ENCODE results near the gene SYTL4.

The SYTL4 gene

DNA sequence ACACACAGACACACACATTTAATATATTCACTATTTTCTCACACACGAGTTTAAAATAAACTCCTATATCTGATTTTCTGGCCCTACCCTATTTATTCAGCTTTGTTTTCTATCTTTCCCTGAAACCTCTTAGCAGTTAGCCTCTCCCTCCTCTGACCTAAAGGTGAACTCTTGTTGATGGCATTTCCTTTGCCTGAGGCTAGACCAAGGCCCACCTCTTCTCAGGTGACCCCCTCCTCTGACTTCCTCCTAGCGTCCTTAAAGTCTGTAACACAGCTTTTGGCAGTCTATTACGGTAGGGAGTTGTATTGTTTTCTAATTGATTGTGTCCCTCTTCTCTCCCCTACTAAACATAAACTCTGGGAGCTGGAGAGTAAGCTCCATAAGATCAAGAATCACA lies 89.6 kb downstream of the SYTL4 start:
- Histone ChIP-seq H3K36me3 (ENCODE audit: control insufficient read depth in 1 of 2, insufficient read depth in 2 of 2, low read length in 2 of 2) (no peaks in the 10 kb centered on the region), H3K27me3 (ENCODE audit: control insufficient read depth in 1 of 2, insufficient read depth in 2 of 2, low read length in 2 of 2) (no peaks in the 10 kb centered on the region), H3K4me3 (ENCODE audit: low read depth in 1 of 2, low read length in 2 of 2) (no peak overlapping the region), H3K27ac (ENCODE audit: low read depth, low read length) (no peak overlapping the region), H3K4me1 (ENCODE audit: control insufficient read depth in 1 of 2, insufficient read depth in 2 of 2, low read length in 2 of 2) (peaks cover 0 to 3% of the 10 kb centered on the region in 2 donors), H3K9ac (ENCODE audit: low read depth in 1 of 2, low read length in 2 of 2) (no peak overlapping the region), H3K9me3 (ENCODE audit: control insufficient read depth in 1 of 2, low read length in 2 of 2) (no peaks in the 10 kb centered on the region)

DNA sequence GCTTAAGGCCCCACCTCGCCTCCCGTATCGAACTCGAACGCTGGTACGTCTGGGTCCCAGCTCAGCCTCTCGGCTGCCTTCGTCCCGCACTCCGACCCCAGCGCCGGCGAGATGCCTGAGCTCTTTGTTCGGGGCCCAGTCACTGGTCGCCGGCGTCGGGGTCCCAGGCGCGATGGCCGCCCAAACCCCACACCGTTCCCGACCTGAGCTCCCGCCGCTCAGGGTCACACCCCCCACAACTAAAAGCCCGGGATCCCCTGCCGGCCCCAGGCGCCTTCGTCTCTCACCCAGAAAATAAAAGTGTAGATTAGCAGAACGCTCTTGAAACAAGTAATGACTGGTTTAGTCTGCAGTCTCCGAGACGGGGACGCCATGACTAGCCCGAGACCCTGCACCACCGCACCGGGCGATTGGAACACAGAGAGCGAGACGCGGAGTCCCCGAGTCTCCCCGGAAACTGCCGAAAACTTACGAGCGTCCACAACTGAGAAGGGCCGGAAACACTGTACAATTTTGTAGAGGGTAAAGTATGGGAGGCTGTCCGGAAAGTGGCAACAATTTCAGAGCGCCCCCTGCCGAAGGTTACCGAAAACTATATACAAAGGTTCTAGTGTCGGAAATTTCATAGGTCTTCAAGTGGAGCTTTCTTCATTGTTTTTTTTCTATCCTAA lies 95.5 kb downstream of the SYTL4 start, which contains the start of gene TSPAN6:
Gene TSPAN6 (minus strand): TSS at position 486 of the 671 bp plus-strand sequence. CDS start 112 bp downstream, at position 374.
- peak within 1 kb of the TSS; percentile 60 to 70 for H3K9ac ChIP-seq (ENCODE audit: low read depth in 1 of 2, low read length in 2 of 2)
- peak within 1 kb of the TSS; percentile 73 to 76 for H3K4me3 ChIP-seq (ENCODE audit: low read depth in 1 of 2, low read length in 2 of 2)
- H3K4me1 ChIP-seq (ENCODE audit: control insufficient read depth in 1 of 2, insufficient read depth in 2 of 2, low read length in 2 of 2) = no peaks in the 10 kb centered on the region
- H3K27ac ChIP-seq (ENCODE audit: low read depth, low read length) = peak within 1 kb of the TSS; percentile 10
- H3K9me3 ChIP-seq (ENCODE audit: control insufficient read depth in 1 of 2, low read length in 2 of 2) = no peaks in the 10 kb centered on the region
- H3K27me3 ChIP-seq (ENCODE audit: control insufficient read depth in 1 of 2, insufficient read depth in 2 of 2, low read length in 2 of 2) = no peaks in the 10 kb centered on the region
- peaks cover 0 to 4% of the 10 kb centered on the region in 2 donors for H3K36me3 ChIP-seq (ENCODE audit: control insufficient read depth in 1 of 2, insufficient read depth in 2 of 2, low read length in 2 of 2)

DNA sequence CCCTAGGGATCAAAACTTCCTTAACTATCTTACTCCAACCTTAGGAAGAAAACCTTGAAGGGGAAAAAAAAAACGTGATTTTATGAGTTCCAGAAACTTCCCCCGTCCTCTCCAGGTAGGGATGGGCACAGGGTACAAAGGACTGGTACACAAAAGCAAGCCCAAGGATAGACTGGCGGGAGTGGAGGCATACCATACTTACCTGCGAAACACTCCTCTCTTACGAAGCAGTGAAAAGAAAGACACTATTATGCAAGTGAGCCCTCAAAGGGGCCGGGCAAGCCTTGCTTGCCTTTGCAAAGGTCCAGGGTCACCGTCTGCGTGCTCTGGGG lies 96.0 kb downstream of the SYTL4 start:
- Histone ChIP-seq H3K9ac (ENCODE audit: low read depth in 1 of 2, low read length in 2 of 2) (peak overlapping the region; percentile 60 to 70), H3K36me3 (ENCODE audit: control insufficient read depth in 1 of 2, insufficient read depth in 2 of 2, low read length in 2 of 2) (peaks cover 0 to 4% of the 10 kb centered on the region in 2 donors), H3K9me3 (ENCODE audit: control insufficient read depth in 1 of 2, low read length in 2 of 2) (no peaks in the 10 kb centered on the region), H3K27ac (ENCODE audit: low read depth, low read length) (no peak overlapping the region), H3K4me3 (ENCODE audit: low read depth in 1 of 2, low read length in 2 of 2) (peak overlapping the region; percentile 73 to 76), H3K4me1 (ENCODE audit: control insufficient read depth in 1 of 2, insufficient read depth in 2 of 2, low read length in 2 of 2) (no peaks in the 10 kb centered on the region), H3K27me3 (ENCODE audit: control insufficient read depth in 1 of 2, insufficient read depth in 2 of 2, low read length in 2 of 2) (no peaks in the 10 kb centered on the region)

DNA sequence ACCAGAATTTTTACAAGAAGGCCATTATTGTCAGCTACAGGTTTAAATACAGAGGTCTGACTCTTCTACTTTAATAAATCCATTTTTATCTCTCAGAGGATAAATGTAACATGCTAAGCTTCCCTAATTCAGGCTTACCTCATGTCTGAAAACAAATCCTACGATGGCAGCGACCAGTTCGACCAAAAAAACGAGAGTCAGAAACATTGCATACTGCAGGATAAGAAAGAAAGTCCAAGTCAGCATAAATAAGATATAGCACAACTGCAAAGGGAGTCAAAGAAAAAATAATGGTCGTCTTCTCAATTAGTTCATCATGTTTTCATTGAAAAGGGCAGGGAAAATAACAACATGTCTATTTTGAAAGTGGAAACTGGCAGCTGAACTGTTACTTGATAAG lies 96.9 kb downstream of the SYTL4 start:
- no peaks in the 10 kb centered on the region for H3K9me3 ChIP-seq (ENCODE audit: control insufficient read depth in 1 of 2, low read length in 2 of 2)
- no peaks in the 10 kb centered on the region for H3K27me3 ChIP-seq (ENCODE audit: control insufficient read depth in 1 of 2, insufficient read depth in 2 of 2, low read length in 2 of 2)
- H3K9ac ChIP-seq (ENCODE audit: low read depth in 1 of 2, low read length in 2 of 2) = no peak overlapping the region
- H3K27ac ChIP-seq (ENCODE audit: low read depth, low read length) = no peak overlapping the region
- H3K4me1 ChIP-seq (ENCODE audit: control insufficient read depth in 1 of 2, insufficient read depth in 2 of 2, low read length in 2 of 2) = no peaks in the 10 kb centered on the region
- no peak overlapping the region for H3K4me3 ChIP-seq (ENCODE audit: low read depth in 1 of 2, low read length in 2 of 2)
- H3K36me3 ChIP-seq (ENCODE audit: control insufficient read depth in 1 of 2, insufficient read depth in 2 of 2, low read length in 2 of 2) = peaks cover 0 to 4% of the 10 kb centered on the region in 2 donors

DNA sequence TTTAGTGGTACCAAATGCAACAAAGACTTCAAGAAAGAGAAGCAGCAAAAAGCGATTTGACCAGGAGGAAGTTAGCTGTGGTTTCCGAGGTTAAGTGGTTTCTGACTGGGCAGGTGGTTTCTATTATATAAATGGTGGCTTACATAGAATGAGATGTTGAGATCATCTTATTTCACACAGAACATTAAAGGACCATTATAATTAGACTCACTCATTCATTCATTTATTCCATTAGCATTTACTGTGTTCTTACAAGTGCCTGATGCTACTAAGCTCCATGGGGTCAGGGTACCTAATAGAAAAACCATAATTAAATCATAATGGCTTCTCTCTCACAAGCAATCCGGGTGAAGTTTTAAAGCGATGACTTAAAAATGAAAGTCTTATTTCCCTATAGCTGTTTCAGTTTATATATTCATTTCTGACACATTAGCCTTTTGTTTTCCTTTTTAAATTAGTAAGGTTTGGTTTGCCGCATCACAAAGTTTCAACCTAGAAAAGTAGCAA lies 105.9 kb downstream of the SYTL4 start:
- H3K4me1 ChIP-seq (ENCODE audit: control insufficient read depth in 1 of 2, insufficient read depth in 2 of 2, low read length in 2 of 2) = peaks cover 0 to 3% of the 10 kb centered on the region in 2 donors
- H3K36me3 ChIP-seq (ENCODE audit: control insufficient read depth in 1 of 2, insufficient read depth in 2 of 2, low read length in 2 of 2) = no peaks in the 10 kb centered on the region
- H3K9ac ChIP-seq (ENCODE audit: low read depth in 1 of 2, low read length in 2 of 2) = no peak overlapping the region
- H3K4me3 ChIP-seq (ENCODE audit: low read depth in 1 of 2, low read length in 2 of 2) = no peak overlapping the region
- H3K27me3 ChIP-seq (ENCODE audit: control insufficient read depth in 1 of 2, insufficient read depth in 2 of 2, low read length in 2 of 2) = no peaks in the 10 kb centered on the region
- H3K27ac ChIP-seq (ENCODE audit: low read depth, low read length) = no peak overlapping the region
- H3K9me3 ChIP-seq (ENCODE audit: control insufficient read depth in 1 of 2, low read length in 2 of 2) = no peaks in the 10 kb centered on the region

Data from duodenal mucosa (tissue), 2 donors.